NCI-H2171 treated with DMSO at 0.1 percent for 48 hours (cell line): Measurements from ENCODE around the gene TST.

Experiments used
- DNase-seq: peaks from one replicate; lab custom pipeline; 2025; lab: John Stamatoyannopoulos, UW

Gene TST

DNA sequence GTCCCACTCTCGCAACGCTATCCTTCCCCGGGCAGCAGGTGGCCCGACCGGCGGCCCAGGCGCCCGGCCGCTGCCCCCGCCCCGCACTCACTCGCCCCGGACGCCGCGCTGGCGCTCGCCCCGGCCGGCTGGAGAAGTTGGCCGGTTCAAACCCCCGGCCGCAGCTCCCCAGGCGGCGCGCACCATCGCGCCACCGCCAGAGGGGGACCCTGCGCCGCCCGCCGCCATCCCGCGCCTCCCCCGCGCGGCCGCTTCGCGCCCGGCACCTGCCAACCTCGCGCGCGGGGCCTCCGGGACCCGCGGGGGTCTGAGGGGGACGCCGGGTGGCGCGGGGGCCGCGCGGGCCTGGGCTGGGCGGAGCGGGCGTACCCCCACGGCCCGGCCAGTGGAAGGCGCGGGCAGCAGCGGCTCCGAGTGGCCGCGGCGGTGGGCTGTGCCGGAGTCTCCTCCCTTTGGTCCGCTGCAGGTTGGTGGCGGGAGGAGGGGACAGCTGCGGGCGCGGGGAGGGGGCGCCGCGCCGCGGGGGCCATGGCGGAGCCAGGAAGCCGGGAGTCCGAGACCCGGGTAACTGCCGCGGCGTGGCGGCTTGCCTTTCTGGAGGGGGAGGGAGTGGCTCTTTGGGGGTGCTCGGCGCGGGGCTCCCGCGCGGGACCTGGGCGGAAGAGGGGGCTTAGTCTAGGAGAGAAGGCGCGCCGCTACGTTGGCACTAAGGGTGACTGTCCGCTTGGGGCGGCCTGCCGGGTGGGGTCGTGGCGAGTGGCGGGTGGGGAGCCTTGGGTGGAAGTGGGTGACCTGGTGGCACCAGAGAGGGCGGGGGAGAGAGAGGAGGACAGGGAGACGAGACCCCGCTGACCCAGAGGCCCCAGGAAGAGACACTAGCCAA lies at the start of gene TST, which contains the start of gene MPST:
Gene TST, minus strand, starts transcription at position 139 of the 883 bp plus-strand sequence. CDS start 715 bp downstream, outside the sequence.
Gene MPST, plus strand, starts transcription at position 434 of the 883 bp plus-strand sequence. Its CDS starts 95 bp downstream, at position 529.
- DNase-seq = peak; percentile 57

DNA sequence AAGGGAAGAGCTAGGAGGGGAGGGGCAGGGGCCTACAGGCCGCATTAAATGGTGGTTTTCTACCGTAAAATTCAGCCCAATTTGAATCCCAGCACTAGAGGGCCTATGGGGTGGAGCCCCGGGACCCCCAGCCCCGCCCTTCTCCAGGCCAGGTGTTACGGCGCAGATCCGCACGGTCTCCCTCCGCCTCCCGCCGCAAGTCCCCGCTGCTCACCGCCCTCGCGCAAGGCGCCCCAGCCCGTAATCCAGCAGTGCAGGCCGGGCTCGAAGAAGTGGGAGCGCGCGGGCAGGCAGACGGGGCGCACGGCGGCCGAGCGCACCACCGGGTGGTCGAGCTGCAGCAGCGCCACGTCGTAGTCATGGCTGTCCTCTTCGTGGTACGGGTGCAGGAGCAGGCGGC lies 49.6 kb upstream of the TST start:
- no peak for DNase-seq

- no peak for DNase-seq
Measured at GRCh38 chr22:37067428-37067827, 48.2 kb upstream of the TST start.

GRCh38 chr22:37065961-37066360 lies 46.7 kb upstream of the TST start:
- DNase-seq = no peak

DNA sequence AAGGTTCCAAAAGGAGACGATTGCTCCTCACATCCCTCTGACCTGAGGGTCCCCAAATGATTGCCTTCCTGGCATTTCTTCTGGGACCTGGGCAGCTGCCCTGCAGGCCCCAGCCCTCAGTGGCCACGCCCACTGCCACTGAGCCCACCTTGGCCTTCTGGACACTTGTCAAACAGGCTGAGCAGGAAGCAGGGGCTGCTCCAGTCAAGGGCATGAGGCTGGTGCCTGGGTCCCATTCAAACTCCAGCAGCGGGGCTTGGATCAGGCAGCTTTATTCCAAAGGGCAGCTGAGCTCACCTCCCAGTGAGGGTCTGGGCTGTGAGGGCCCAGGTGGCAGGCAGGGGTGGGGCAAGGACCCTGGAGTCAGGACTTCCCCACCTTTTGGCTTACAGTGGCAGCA lies 45.9 kb upstream of the TST start:
- no peak for DNase-seq

DNA sequence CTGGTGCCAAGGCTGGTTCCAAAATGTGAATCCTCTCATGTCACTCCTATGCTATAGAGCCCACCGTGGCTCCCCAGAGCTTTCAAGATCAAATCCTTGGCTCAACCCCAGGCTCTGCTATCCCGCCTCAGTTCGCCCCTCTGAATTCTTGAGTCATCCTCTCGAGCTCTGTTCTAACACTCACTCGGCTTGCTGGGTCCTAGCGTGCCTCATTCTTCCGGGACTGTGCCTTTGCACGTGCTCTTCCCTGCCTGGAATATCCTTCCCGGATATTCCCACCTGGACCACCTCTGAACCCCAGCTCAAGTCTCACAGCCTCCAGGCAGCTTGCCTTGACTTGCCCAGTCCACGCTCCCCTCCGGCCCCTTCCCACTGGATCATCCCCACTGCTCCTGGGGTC lies 45.3 kb upstream of the TST start:
- DNase-seq = no peak

GRCh38 chr22:37063431-37064420 lies 44.5 kb upstream of the TST start:
- DNase-seq = peak; percentile 83

DNA sequence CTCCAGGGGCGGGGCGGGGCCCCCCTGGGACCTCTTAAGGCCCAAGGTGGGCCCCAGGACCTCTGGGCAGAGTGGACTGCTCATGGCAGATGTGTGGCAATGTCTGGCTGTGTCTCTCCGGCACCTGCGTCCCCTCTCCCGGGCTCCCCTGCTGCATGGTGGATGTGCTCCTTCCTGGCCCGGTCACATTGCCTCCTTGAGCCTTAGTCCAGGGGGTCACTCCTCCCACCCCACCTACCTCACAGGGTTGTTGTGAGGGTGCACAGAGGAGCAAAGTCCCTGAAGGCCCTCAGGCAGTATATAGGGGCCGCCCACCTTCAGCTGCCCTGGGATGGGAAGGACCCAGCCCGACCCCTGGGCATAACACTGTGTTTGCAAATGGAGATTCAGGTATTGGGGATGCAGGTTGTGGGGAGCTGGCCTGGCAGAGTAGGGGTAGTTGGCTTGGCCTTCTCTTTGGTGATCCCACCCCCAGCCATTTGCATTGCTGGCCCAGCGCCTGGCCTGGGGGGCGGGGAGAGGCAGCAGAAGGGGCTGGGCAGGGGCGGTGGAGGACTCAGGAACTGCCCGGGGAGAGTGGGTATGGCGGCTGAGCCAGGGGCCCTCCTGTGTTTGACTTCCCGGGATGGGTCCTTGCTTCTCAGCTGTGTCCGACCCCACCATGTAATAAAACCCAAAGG lies 43.6 kb upstream of the TST start:
- DNase-seq = no peak

DNA sequence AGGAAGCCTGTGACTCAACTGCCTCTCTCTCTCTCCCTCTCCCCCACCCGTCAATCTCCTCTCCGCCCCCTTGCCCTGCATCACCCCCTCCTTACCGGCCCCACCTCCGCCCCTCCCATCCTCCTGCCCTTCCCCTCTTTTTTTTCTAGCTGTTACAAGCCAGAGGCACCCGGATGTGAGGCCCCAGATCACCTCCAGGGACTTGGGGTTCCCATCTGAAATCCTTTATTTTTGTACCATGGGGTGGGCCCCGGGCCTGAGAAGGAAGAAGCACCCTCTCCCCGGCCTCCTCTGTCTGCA lies 43.1 kb upstream of the TST start:
- DNase-seq = no peak

- DNase-seq = no peak
Measured at GRCh38 chr22:37061611-37062375, 42.5 kb upstream of the TST start.

DNA sequence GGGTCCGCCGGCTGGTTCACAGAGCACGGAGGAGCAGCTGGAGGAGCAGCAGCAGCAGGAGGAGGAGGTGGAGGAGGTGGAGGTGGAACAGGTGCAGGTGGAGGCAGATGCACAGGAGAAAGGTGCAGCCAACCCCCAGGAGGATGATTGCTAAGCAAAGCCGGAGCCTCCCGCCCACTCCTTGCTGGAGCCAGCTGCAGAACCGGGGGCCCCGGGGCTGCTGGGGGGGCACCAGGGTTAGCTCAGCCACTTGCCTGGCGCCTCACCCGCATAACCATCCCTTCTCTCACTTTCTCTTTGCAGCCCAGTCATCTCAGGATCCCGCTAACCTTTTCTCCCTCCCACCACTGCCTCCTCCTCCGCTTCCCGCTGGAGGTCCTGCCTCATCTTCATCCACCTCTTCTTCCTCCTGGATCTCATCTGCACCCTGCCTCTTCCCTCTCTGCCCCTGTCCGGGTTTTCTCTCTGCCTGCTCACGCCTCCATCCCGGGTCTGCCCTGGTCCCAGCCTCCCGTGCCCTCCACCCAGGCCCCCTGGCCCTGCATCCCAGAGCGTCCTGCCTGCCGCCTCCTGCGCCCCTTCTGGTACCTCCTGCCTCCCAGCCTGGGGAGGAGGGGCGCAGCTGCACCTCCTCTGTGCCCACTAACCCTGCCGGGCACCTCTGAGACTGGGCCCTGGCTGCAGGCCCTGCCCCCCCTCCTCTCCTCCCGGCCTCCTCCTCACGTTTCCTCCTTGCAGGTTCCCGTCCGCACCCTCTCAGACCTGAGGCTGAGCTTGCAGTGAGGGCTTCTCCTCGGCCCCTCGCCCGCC lies 41.8 kb upstream of the TST start:
- DNase-seq = peak; percentile 90

GRCh38 chr22:37059876-37060449 lies 40.7 kb upstream of the TST start:
- DNase-seq = no peak

DNA sequence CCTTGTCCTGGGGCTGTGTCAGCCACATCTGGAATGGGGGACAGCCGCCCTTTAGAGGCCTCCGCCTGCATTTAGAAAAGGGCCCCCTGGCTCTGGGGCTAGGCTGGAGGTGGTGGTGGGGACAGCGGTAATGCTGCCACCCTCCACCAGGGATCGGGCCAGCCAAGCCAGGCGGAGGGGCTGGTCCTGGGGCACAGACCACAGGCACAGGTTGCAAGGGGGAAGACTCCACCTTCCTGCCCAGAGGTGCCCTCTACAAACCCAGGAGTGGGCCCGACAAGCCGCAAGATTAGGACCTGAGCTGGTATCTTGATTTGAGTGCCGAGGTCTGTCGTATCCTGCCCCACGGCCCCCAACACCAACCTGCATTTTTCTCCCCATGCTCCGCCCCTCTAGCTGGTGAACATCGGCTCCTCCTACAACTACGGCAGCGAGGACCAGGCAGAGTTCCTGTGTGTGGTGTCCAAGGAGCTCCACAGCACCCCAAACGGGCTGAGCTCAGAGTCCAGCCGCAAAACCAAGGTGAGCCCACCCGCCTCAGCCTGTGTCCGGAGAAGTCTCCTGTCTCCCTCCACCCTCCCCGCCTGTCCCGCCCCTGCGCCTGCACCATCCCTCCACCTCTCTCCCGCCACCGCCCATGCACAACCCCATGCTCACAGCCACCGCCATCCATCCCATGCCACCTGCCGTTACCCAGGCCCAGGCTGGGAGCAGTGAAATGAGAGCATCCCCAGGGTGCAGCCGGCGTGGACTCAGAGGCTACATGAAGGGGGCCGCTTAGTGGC lies 39.9 kb upstream of the TST start:
- no peak for DNase-seq

- DNase-seq = no peak
Measured at GRCh38 chr22:37057796-37058510, 38.7 kb upstream of the TST start.

DNA sequence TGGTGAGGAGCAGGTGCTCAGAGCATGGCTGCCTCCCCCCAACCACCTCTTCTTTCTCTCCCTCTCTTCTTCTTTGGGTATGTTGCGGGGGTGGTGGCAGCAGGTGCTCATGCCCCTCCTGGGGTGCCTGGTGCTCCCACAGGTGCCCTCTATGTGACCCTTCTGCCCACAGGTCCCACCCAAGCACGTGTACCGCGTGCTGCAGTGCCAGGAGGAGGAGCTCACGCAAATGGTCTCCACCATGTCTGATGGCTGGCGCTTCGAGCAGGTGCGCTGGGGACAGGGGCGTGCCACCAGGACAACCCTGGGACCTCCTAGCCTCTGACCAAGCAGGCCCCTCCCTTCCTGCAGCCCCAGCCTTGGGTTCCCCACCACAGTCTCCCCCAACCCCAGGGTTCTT lies 38.0 kb upstream of the TST start:
- no peak for DNase-seq

DNA sequence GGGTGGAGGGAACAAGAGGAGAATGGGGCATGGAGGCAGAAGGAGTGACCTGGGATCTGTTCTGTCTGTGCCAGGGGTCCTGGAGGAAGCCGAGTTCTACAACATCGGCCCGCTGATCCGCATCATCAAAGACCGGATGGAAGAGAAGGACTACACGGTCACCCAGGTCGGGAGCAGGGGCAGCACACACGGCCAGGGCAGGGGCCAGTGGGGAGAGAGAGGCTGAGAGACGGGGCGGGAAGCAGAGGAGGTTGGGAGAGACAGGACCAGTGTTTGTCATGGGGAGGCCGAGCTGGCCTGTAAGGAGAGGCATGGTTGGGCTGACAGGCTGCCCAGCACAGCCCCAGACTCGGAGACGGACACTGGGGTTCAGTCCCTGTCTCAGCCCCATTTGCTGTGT lies 37.0 kb upstream of the TST start:
- DNase-seq = no peak

DNA sequence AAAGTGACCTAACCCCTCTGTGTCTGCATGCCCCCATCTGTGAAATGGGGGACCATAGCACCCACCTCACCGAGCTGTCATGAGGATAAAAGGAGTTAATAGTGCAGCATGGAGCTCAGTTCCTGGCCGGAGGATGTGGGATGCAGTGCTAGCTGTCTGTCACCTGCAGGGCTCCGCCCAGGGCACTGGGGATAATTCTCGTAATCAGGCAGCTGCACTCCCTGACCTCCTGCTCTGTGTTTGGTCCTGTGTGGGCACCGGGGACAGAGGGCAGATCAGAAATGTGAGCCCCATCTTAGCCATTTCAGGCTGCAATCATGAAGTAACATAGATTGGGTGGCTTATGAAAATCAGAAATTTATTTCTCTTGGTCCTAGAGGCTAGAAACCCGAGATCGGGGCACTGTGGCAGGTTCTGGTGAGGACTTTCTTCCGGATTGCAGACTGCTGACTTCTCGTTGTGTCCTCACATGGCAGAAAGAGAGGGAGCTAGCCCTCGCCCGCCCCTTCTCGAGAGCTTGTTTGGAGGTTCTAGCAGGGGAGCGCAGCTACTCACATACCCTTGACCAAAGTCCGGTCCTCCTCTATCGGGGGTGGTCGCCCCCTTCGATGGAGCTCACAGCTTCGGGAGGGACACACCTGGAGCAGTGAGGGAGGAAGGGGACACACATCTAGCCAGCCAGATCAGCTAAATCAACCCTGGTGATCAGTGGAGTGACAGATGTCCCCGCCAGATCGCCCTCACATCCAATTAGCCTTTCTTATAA lies 35.5 kb upstream of the TST start:
- no peak for DNase-seq

GRCh38 chr22:37054056-37054395 lies 34.8 kb upstream of the TST start:
- DNase-seq = peak; percentile 87
